Body of pancreas (tissue), 4 donors: ENCODE results near the gene DHFR2.

Experiments
- CTCF ChIP-seq, 7 experiments: fragments of 450-650 bp in 4 of 7; fragments of 200-600 bp in 3 of 7; sonication (generic) in 3 of 7; IDR thresholded peaks; one replicate each; pipeline ENCODE4 v1.5.1; 2016 to 2019; ENCODE audit warnings: antibody characterized with exemption in 7 of 7
- POLR2A ChIP-seq, 3 donors: fragments of 450-650 bp; IDR thresholded peaks; one replicate each; pipeline ENCODE4 v1.6.1; 2016; ENCODE audit warnings: antibody characterized with exemption in 3 of 3, mild to moderate bottlenecking in 2 of 3

- TF ChIP-seq CTCF (IDR thresholded peaks at IDR 0.05) (no peak), POLR2A (IDR thresholded peaks at IDR 0.05) (no peak)
These were observed 13.3 kb upstream of the DHFR2 start for GRCh38 chr3:94076055-94076454.
